ENCODE results near the gene KIR2DL1. TPM values are rescaled to one million over a fixed set of nuclear protein-coding genes. Genes with fewer than 3 reads are reported as not detected.
"Not testable (repeated sequence)": the region's sequence is repeated elsewhere in the genome, so short reads cannot be mapped to it uniquely, and the experiment has no call there.

The KIR2DL1 gene
- total RNA-seq, 1 donor from 2014 or later, result not detected

DNA sequence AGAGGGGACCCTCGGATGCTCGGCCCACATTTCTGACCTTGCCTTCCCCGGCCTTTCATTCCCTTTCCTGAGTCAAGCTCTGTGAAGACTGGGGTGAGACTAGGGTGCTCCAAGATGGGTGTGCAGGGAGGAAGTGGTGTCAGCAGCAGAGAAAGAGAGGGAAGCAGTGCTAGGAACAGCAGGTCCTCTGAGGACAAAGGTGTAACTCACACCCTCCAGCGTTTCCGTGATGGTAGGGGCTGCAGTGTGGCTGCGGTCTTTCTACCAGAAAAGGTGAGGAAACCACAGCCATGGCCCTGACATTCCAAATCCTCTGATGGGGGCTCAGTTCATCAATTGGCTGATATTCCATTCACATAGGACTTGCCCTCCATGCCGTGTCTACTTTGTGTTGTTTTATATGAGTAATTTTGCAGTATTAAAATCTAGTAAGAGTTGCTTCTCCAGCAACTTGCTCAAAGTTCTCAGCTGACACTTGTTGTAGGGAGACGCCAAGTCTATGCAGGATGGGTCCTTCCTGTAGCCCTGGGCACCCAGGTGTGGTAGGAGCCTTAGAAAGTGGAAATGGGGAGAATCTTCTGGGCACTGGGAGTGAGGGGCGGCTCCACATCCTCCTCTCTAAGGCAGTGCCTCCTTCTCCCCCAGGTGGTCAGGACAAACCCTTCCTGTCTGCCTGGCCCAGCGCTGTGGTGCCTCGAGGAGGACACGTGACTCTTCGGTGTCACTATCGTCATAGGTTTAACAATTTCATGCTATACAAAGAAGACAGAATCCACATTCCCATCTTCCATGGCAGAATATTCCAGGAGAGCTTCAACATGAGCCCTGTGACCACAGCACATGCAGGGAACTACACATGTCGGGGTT lies 48.3 kb downstream of the KIR2DL1 start:
- DNase-seq (ENCODE audit: low read depth, low spot score), result no peak

DNA sequence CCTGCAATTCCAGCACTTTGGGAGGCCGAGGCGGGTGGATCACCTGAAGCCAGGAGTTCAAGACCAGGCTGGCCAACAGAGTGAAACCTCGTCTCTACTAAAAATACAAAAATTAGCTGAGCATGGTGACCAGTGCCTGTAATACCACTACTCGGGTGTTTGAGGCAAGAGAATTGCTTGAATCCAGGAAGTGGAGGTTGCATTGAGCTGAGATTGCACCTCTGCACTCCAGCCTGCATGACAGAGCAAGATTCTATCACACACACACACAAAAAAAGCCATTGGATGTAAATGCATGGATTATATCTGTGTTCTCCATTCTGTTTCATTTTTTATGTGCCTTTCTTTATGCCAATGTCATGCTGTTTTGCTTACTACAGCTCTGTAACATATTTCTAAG lies 54.8 kb downstream of the KIR2DL1 start:
- not testable (repeated sequence) for DNase-seq (ENCODE audit: low read depth, low spot score)

DNA sequence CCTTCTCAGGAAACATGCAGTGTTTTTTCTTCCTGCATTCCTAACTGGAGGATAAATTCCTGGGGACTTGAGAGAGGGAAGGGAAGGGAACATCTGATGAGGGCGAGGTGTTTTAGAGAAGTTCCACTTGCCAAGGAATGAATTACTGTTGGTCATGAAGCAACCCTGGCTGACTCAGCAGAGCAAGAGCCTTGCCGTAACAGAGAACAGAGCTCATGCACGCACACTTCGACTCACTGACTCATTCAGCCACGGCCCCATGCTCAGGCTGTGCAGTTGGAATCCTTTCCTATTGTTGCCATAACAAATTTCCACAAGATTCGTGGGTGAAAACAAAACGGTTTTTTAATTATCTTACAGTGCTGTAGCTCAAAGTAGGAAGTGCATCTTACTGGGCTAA lies 55.7 kb downstream of the KIR2DL1 start:
- DNase-seq (ENCODE audit: low read depth, low spot score), result not testable (repeated sequence)

DNA sequence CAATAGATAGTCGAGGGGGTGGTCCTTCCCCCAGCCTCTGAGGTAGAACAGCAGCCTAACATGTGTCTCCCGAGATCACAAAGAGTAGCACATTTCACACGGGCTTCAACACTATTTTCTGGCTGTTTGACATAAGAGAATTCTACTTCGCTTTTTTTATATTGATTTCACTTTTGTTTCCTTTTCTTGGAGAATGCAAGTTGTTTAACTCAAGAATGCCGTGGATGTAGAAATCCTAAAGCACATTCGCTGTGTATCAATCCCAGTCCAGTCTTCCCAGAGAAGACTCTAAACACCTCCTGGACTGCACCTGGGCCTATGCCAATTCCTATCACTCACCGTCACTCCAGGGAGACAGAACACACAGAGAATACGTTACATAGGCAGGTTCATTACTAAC lies 58.5 kb downstream of the KIR2DL1 start:
- DNase-seq (ENCODE audit: low read depth, low spot score), result not testable (repeated sequence)

DNA sequence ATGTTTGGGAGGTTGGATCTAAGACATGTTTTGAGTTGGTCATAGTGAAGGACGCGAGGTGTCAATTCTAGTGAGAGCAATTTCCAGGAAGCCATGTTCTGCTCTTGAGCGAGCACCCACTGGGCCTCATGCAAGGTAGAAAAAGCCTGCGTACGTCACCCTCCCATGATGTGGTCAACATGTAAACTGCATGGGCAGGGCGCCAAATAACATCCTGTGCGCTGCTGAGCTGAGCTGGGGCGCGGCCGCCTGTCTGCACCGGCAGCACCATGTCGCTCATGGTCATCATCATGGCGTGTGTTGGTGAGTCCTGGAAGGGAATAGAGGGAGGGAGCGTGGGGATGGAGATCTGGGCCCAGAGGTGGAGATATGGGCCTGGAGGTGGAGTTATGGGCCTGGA lies 62.9 kb downstream of the KIR2DL1 start, which contains the start of gene KIR2DS4:
KIR2DS4 (plus strand) TSS at position 181 of the 400 bp plus-strand sequence.
- DNase-seq (ENCODE audit: low read depth, low spot score), result not testable (repeated sequence)

Other genes with a start within 250 kb of the KIR2DL1 start
- not detected in 2 replicates for gene LILRA2, start 196.0 kb upstream of the KIR2DL1 start, total RNA-seq
- not detected in 2 replicates for gene LILRA1, start 176.2 kb upstream of the KIR2DL1 start, total RNA-seq
- not detected in 2 replicates for gene LILRB1, start 139.3 kb upstream of the KIR2DL1 start, total RNA-seq
- gene LILRB4, start 106.8 kb upstream of the KIR2DL1 start, total RNA-seq, result not detected in 2 replicates
- not detected in 2 replicates for gene KIR3DL3, start 45.4 kb upstream of the KIR2DL1 start, total RNA-seq
- not detected in 2 replicates for gene KIR2DL3, start 31.3 kb upstream of the KIR2DL1 start, total RNA-seq
- gene KIR2DL4, start 33.8 kb downstream of the KIR2DL1 start, total RNA-seq, result not detected in 2 replicates
- gene KIR3DL1, start 46.7 kb downstream of the KIR2DL1 start, total RNA-seq, result not detected in 2 replicates
- gene KIR2DS4, start 62.9 kb downstream of the KIR2DL1 start, total RNA-seq, result not detected in 2 replicates
- not detected in 2 replicates for gene KIR3DL2, start 80.7 kb downstream of the KIR2DL1 start, total RNA-seq
- not detected in 2 replicates for gene FCAR, start 104.4 kb downstream of the KIR2DL1 start, total RNA-seq
- gene NCR1, start 136.4 kb downstream of the KIR2DL1 start, total RNA-seq, result not detected in 2 replicates
- gene NLRP7, start 177.7 kb downstream of the KIR2DL1 start, total RNA-seq, result not detected in 2 replicates
- gene NLRP2, start 196.6 kb downstream of the KIR2DL1 start, total RNA-seq, result 0.20 and 0.28 TPM in 2 replicates